ENCODE results near the gene NPB.

NPB gene

DNA sequence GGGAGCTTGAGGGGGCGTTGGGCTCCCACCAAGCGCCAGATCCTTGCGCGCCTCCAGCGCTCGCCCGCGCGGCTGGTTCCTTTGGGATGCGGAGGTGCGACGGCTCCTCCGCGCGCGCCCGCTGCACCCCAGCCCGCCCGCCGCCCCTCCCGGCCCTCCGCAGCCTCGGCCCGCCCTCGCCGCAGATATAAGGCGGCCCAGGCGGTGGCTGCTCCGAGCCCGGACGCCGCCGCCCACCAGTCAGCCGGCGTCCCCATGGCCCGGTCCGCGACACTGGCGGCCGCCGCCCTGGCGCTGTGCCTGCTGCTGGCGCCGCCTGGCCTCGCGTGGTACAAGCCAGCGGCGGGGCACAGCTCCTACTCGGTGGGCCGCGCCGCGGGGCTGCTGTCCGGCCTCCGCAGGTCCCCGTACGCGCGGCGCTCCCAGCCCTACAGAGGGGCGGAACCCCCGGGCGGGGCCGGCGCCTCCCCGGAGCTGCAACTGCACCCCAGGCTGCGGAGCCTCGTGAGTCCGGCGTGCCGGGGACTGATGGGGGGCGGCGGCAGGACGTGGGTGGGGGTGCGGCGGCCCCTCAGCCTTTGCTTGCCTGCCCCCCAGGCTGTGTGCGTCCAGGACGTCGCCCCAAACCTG is at the start of gene NPB:
TSS of gene NPB (plus strand) at position 216 of the 630 bp plus-strand sequence. CDS start at position 256, 40 bp downstream.
- DNase-seq, result no peak
- in situ Hi-C loops (cut with MboI; ENCODE audit: low pct_unique_long_range_greater_than_20kb, low sequenced_read_pairs), result no loop called here

DNA sequence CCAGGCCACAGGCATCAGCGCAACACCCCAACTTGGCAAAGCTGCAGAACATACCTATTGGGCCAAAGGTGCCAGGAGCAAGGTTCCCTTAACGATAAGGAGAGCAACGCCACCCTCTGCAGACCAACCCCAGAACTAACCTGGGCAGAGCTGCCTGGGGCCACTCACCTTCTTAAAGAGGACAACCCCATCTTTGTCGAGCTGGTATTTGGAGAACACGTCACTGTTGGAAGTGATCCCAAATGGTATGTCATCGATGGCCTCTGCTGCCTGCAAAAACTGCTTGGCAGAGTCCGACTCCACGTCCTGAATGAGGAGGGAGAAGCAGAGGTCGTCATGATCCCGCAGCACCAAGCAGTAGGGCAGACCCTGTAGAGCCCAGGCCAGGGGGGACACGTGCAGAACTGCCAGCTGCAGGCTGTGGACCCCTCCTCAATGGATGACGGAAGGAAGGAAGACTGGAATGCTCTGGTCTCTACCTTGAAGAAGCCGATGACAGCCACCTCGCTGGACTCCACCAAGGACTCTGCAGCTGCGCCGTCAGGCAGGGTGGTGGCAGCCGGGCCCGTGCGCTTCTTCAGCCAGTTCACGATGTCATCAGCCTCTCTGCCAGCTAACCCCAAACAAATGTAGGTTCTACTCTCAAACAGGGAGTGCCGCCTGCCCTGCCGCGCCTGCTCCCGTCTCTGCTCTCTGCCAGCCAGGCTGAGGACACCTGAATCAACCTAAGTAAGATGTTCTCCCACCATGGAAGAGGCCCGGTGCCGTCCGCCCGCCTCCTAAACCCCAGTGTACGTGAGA is 46.9 kb upstream of the NPB start:
- in situ Hi-C loops (cut with MboI; ENCODE audit: low pct_unique_long_range_greater_than_20kb, low sequenced_read_pairs), result no loop called here

DNA sequence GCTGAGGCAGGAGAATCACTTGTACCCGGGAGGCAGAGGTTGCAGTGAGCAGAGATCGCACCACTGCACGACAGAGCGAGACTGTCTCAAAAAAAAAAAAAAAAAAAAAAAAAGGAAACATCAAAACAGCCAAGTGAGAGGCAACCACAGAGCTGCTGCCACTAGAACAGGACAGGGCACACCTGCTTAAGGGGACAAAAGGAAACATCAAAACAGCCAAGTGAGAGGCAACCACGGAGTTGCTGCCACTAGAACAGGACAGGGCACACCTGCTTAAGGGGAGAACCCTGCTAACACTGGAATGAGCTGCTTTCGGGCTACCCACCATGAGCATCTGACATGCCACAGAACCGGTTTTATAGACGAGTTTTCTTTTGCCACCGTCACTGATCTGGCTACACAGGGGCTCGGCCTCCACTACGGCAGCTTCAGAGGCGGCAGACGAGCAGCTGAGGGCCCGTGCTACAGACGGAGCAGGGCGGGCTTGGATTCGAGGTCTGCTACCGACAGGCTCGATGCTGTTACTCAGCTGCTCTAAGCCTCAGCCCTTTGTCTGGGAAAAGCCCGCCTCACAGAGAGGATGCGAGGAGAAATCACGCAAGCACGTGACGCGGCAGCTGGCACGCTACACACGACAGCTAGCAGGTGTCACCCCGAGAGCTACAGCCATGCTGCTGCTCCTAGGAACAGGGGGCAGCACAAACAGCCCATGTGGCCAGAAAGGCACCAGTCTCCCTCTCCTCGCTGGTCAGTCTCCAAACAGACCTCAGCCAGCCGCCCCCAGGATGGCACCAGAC is 43.7 kb upstream of the NPB start:
- DNase-seq, result no peak
- in situ Hi-C loops (cut with MboI; ENCODE audit: low pct_unique_long_range_greater_than_20kb, low sequenced_read_pairs), result no loop called here

More for the DNA sequence above, 46.9 kb upstream of the NPB start:
- DNase-seq, result no peak

DNA sequence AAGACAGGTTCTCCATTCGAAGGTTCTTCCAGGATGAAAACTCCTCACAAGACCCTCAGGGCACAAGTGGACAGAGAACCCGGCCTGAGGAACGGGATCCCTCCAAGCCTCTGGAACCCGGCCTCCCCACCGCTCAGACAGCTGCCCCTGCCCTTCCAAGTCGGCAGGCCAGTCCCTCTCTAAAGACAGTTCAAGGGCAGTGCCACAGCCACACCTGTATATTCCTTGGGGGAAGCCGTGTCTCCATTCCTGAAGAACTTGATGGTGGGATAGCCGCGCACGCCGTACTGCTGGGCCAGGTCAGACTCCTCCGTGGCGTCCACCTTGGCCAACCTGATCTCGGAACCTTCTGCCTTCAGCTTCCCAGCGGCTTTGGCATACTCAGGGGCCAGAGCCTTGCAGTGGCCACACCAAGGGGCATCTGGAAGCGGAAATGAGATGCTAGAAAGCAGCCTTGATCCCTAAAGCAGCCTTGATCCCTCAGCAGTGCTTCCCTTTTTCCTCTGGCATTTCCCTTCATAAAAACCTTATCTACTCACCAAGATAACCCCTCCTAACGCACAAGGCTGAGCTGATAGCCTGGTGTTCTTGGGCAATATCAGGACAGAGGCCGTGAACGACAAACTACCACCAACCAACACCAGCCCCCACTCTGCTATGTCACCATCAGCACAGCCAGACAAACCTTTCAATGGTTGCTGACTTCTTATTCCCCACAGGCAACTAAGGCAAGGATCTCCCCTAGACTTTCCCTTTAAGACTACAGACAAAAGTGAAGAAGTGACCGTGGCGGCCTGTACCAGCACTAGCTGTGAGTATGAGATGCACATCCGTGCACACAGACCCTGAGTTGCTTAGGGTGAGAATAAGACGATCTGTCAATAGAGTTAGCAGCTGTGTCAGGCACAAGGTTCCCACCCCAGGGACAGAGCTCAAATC is 42.8 kb upstream of the NPB start:
- no peak for DNase-seq
- in situ Hi-C loops (cut with MboI; ENCODE audit: low pct_unique_long_range_greater_than_20kb, low sequenced_read_pairs), result no loop called here

DNA sequence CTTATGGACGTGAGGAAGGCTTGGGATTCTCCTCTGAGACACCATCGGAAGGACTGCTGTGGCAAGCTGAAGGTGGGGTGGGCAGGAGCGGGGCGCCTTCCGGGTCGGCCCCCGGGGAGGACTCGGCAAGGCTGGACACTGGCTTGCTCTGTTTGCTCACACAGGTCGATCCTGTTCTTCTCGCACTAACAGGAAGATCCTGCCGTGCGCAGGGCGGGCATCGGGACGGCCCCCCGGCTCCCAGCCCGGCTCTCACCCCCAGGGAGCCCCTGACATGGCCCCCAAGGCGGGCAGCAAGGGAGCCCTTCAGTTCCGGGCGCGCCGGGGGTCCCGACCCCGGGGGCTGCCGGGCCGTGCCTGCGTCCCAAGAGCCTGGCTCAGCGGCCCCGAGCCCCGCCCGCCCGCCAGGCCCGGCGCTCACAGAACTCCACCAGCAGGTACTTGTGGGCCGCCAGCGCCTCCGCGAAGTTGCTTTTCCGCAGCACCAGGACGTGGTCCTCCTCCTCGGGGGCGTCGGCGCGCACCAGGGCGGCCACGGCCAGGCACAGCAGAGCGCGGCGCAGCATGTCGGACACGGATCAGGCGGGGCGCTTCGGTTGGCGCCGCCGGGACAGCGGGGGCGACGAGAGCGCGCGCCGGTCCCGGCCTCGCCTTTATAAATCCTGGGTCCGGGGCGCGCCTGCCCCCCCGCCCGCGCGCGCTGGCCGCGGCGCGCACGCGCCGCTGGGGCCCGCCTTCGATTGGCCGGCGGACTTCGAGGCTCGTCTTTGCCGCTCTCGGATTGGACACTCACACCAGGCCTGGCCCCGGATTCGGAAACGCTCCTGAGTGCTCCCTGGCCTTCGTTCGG is 41.9 kb upstream of the NPB start, which contains the start of gene P4HB:
TSS of gene P4HB (minus strand) at position 630 of the 850 bp plus-strand sequence. CDS start at position 566, 64 bp downstream.
- no peak for DNase-seq
- in situ Hi-C loops (cut with MboI; ENCODE audit: low pct_unique_long_range_greater_than_20kb, low sequenced_read_pairs), result no loop called here

DNA sequence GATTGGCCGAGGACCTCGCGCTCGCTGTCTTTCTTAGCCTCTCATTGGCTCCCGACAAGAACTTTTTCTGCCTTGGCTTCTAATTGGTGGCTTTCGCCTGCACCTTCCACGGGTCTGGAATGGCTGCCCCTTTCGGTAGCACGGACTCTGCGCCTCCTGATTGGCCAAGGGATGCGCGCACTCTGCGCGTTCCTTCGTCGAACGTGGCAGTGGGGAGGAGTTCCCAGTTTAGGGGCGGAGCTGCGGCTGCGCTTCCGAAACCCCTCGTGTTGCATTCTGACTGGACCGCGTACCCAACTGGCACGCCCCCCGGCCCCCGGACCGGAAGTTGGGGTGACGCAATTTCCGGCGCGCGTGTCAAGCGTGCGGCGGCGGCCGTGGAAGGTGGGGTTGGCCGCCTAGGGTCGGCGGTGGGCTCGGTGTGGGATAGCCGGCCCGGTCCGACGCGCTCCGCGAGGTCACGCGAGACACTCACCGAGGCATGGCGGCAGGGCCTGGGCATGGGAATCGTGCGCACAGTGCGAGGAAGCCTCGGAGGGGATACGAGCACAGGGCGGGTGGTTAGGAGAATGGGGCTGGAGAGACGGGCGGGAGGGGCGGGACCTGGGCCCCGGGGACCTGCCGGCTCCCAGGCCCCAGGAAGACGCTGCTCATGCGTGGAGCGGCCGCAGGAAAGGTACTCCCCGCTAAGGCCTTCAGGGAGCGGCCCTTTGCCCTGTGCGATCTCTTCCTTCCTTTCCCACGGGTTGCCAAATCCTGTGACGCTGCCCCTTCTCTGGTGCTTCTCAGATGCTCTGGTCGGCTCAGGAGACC is 41.1 kb upstream of the NPB start:
- in situ Hi-C loops (cut with MboI; ENCODE audit: low pct_unique_long_range_greater_than_20kb, low sequenced_read_pairs), result no loop called here
- peak; percentile 100 for DNase-seq

DNA sequence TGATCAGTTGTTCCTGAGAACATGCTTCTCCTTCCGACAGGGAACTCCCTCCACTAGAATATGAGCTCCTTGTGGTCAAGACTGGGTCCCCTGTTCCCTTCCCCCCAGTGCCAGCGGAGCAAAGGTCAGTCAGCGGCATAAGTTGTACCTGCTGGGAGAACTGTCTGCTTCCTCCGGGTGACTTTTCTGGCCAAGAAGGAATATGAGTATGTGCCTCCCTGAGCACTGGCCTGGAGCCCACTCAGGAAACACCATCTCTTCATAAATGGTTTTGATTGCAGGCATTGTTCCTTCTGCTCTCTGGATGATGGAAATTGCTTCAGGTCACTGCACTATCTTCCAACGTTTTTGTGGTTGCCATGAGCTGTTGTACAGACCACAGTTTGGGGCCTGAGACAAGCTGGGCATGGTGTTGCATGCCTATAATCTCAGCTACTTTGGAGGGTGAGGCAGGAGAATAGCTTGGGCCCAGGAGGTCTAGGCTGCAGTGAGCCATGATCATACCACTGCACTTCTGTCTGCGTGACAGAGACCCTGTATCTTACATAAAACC is 38.8 kb upstream of the NPB start:
- in situ Hi-C loops (cut with MboI; ENCODE audit: low pct_unique_long_range_greater_than_20kb, low sequenced_read_pairs), result no loop called here
- DNase-seq, result no peak

DNA sequence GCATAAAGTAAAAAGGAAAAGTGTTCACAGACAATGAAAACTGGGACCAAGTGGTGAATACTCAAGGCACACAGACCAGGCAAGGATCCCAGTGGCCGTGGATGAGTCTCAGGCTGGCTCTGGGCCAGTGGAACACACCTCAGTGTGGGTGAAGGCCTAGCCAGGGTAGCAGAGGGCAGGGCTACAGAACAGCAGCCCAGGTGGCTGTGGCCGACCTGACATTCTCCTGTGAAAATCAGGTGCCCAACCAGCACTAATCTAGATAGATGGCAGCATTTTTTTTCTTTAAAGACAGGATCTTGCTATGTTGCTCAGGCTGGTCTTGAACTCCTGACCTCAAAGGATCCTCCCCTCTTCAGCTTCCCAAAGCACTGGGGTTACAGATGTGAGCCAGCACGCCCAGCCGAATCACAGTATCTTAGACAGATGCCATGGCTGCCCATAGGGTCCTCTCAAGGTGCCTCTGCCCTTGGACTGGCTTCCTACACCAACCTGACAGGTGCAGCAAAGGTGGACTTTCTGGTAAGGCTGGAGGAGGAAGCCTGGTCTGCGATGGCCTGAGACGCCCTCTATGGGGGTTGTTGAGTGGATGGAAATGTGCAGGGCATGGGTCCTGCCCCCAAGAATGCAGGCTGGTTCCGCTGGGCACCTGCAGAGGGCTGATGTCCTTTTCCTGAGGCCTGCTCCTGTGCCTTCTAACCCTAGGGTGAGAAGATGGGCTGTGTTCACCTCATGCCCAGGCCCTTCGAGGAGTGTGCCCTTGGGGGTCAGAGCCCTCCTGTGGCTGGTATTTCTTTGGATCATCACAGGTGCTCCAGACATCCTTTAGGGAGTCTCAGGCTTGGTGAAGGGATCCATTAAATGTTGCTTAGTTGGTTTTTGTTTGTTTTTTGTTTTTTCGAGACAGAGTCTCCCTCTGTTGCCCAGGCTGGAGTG is 37.9 kb upstream of the NPB start:
- no peak for DNase-seq
- in situ Hi-C loops (cut with MboI; ENCODE audit: low pct_unique_long_range_greater_than_20kb, low sequenced_read_pairs), result no loop called here

DNA sequence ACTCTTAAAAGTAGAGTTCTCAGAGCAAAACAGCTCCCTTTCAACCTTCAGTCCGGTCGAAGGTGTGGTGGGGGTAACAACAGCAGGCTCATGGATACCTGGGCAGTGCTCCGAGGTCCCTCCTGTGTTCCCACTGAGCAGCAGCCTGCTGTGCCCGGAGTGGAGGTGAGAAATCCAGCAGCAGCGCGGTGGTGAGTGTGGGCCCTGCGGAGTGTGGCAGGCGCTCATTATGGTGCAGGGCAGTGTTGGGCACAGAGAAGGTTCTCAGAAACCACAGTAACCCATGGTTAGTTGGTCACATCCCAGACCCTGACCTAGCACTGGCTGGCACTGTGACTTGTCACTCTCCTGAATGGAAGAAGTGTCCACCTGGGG is 36.7 kb upstream of the NPB start:
- no peak for DNase-seq
- in situ Hi-C loops (cut with MboI; ENCODE audit: low pct_unique_long_range_greater_than_20kb, low sequenced_read_pairs), result no loop called here

DNA sequence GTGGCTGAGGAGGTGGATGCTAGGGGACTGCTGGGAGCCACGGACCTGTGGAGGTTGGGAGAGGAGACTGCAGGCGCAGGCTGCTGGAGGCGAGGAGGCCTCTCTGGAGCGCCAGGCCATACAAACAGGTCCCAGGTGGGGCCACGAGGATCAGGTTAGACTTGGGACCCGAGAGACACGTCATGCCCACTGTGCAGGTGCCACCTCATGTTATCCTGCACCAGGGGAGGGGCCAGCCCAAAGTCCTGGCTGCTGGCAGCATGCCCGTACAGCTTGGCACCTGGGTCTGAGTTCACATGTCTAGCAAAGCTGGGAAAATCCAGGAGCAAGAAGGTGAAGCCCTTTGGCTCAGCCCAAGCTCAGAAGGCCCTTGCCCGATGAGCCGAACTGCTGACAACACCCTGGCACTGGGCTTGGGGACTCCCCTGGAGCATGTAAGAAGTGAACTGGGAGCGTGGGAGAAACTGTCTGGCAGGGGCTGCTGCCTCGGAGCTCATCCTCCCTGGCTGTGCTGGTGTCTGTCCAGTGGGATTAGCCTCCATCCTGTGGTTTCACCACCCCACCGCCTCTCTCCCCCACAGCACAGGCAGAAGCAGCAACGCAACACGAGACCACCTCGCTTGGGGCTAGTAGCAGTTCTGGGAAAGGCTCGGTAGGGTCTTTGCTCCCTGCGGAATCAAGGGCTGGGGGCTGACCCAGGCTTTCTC is 36.2 kb upstream of the NPB start:
- DNase-seq, result no peak

DNA sequence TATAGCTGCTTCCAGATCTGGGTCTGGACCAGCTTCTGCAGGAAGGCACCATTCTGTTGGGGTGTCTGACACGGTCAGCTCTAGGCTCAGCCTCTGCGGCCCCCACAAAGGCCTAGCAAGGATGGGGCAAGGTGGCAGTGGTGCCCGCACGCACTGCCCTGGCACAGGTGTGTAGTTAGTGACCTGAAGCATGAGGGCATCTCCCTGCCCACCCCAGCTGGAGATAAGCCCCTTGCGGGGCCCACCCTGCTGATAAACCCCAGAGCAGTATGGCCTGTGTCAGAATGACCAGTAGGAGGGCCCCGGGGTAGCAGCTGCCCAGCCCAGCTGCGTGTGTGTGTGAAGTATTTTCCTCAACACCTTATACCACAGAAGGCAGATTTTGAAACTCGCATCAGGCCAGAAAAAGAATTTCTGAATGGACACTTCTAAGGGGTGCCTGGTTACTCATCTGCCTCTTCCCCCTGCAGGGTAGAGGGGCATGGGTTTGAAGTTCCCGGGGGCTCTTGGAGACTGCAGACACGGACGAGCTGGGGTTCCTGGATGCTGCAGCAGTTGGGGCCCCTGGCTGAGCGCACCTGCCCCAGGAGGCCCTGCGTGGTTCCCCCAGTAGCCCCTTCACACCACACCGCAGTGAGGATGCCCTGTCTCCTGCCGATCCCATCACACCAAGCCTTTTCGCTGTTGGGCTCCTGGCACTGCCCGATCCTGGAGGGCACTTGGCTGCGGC is 35.4 kb upstream of the NPB start:
- in situ Hi-C loops (cut with MboI; ENCODE audit: low pct_unique_long_range_greater_than_20kb, low sequenced_read_pairs), result no loop called here
- DNase-seq, result peak; percentile 30

More for the DNA sequence above, 36.2 kb upstream of the NPB start:
- in situ Hi-C loops (cut with MboI; ENCODE audit: low pct_unique_long_range_greater_than_20kb, low sequenced_read_pairs), result no loop called here

DNA sequence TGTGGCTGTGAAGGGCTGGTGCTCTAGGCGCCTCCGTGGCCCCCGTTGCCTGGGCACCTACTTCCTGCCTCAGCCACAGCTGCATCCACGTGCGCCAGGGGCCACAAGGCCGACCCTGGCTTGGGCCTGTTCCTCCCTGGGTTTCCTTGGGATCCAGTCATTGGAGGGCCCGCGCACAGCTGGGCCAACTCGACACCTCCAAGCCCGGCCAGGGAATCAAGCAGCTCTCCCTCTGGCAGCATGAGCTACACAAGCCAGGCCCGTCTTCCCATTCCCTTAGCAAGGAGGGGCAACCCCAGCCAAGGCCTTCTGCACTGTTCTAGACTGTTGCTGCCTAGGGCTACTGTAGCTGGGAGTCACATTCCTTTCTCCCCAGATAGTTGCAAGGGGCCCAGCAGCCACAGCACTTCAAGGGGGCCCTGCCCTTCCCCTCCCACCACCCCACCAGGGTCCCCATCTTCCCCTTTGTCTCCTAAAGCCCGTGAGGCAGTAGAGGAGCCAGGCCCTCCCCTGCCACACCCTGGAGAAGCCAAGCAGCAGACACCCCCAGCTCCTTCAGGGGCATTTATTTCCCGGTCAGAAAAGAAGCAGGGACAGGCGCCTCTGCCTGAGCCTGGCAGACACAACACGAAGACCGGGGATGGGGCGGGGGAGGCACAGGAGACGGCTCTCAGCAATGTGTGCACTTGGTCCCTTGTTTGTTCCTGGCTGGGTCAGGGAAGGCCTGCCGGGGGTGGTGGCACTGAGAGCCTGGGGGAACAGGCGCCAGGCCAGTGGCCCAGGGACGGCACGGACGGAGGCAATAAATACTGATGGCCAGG is 34.7 kb upstream of the NPB start:
- peak; percentile 51 for DNase-seq
- in situ Hi-C loops (cut with MboI; ENCODE audit: low pct_unique_long_range_greater_than_20kb, low sequenced_read_pairs), result no loop called here

DNA sequence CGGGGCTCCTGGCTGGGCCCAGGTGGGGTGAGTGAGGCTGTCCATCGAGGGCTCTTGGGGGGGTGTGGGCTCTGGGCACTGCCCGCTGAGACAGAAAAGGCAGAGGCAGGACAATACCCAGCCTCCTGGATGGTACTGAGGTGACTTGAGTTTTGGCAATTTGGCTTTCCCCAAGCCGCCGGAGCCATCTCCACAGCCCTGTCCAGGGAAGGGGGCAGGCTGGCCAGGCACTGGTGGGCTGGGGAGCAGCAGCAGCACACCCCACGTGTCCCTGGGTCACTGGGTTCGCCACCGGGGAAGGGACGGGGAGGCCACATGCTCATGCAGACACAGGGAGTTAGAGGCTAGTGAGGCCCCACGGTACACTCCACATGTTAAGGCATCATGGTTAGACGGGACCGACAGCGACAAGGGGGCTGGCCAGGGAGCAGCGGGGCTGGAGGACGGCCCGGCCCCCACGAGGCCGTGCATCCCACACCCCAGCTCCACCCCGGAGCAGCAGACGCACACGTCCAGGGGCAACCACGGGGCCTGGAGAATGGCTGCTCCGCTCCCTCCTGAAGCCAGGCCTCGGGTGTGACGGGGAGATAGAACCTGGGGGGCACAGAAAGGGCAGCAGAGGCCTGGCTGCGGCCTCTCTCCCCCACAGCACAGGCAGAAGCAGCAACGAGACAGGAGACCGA is 33.9 kb upstream of the NPB start:
- in situ Hi-C loops (cut with MboI; ENCODE audit: low pct_unique_long_range_greater_than_20kb, low sequenced_read_pairs), result no loop called here
- DNase-seq, result no peak
